GM12801 (cell line): ENCODE data around the gene EDN1.

Source experiments
- CTCF ChIP-seq: IDR thresholded peaks from one replicate; pipeline ENCODE4 v1.5.1; 2011; ENCODE audit warnings: control low read depth; ENCODE audit not compliant: insufficient read length; ENCODE audit errors: extremely low read depth

The EDN1 gene

DNA sequence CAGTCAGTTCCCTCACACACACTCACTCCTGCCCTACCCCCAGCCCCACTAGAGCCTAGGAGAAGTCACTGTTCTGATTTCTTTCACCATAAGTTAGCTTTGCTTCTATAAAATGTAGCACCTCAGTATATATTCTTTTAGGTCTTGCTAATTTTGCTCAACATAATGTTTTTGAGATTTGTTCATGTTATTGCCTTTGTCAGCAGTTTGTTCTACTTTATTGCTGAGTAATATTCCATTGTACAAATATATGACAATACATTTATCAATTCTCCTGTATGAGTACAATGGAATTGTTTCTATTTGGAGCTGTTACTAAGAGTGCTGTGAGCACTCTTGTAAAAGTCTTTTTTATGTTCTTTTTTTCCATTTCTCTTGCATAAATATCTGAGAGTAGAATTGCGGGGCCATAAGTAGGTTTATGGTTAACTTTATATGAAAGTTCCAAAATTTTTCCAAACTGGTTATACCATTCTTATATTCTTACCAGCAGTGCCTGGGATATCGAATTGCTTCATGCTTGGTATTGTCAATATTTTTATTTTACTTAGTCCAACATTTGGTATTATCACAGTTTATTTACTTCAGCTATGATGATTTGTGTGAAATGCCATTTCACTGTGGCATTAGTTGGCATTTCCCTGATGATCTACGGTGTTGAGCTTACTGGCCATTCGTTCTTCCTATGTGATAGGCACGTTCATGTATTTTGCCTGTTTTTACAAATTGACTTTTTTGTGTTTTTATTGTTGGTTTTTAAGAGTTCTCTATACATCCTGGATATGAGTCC, 25.3 kb downstream of the EDN1 start:
- no peak for TF ChIP-seq CTCF

- no peak for TF ChIP-seq CTCF
Measured at GRCh38 chr6:12318749-12319148, 28.6 kb downstream of the EDN1 start.

DNA sequence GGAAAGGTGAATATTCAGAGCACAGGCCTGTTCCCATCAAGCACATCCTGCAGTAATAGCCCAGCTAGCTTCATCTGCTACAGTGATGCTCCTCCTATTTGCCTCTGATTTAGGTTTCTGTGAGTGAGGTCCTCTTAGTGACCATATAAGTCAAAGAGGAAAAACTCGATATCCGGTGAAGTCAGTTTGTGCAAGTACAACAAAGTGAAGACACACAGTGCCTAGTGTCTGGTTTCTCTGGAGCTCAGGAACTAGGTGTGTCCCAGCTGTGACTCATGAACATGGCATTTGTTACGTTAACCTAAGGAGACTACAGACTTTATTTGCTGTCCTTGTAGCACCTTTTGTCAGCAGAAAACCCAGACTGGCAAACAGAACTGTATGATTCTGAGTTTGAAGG, 33.9 kb downstream of the EDN1 start:
- no peak for TF ChIP-seq CTCF

DNA sequence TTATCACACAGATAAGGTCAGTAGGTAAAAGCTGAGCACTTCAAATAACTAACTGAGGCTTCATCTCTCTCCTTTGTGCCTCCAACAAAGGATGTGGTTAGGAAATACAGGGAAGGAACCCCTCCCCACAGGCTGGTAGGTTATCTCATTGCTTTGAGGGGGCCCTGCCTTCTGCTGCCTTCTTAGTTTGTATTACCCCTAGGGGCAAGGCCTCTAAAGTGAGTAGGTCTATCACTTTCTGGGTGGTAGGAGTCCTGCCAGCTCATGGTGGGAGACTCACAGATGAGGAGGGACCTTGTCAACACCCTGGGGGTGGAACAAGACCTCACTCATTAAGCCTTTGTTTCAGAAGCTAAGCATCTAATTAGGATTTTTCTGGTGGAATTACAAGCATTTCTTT, 34.6 kb downstream of the EDN1 start:
- TF ChIP-seq CTCF = no peak

DNA sequence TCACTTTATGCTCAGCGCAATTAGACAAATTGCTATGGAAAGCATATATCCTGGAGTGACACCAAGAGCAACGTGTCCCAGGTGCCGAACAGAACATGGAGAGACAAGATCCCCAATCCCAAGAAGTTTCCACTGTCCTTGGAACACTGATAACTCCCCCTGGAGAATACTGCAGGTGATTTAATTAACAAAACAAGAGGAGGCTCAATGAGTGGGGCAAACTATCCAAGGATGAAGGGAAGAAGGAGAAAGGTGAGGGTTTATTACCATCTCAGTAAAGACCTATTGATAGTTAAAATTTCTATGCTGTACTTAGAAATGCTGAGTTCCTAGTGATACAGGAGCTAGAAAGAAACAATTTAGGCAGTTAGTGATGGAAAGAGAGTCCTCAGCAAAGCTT, 35.7 kb downstream of the EDN1 start:
- no peak for TF ChIP-seq CTCF

DNA sequence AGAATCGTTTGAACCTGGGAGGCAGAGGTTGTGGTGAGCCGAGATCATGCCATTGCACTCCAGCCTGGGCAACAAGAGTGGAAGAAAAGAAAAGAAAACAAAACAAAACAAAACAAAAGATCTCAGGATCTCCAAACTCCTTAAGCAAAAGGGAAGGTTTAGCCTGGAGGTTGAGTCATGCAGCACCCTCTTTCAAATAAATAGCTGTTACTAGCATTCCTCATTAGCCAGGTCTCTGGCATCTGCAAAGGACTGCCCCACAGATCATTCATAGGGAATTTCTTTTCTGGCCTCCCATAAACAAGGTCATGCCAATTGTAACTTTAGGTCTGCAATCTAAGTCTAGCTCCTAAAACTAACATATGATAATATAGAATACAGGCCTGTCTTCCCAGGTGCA, 37.2 kb downstream of the EDN1 start:
- no peak for TF ChIP-seq CTCF

DNA sequence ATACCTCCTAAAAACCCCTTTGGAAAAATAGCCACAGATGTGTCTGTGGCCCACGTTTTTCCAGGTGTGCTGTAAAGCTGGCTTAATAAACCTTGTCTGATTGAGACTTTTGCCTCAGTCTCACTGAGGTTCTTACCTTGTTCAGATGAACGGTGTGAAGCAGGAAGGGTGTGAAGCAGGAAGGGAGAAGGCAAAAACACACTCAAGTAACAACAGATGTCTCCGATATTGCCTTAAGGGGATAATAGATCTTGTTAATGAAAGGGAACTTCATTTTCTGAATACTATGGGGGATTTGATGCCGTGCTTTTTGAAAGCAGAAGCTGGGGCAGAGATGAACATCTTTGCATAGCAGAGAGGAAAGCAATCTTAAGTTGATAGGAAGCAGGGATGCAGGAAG, 37.8 kb downstream of the EDN1 start:
- TF ChIP-seq CTCF = no peak
